Activated T-helper 9 cell treated with anti-CD3 and anti-CD28 coated beads, Interleukin-2, amount 50 U/mL, for 16 hours (primary cell): ENCODE results near the gene NF1.
"Not testable (repeated sequence)": the region's sequence is repeated elsewhere in the genome, so short reads cannot be mapped to it uniquely, and the experiment has no call there.

ENCODE experiments used
- DNase-seq: peaks from one replicate; pipeline ENCODE4 v3.0.0-alpha.2; 2020; ENCODE audit warnings: low read depth

The NF1 gene

GRCh38 chr17:31254654-31255053 is 159.9 kb downstream of the NF1 start:
- DNase-seq, result no peak

- no peak for DNase-seq
These were observed 162.2 kb downstream of the NF1 start for GRCh38 chr17:31256936-31257335.

DNA sequence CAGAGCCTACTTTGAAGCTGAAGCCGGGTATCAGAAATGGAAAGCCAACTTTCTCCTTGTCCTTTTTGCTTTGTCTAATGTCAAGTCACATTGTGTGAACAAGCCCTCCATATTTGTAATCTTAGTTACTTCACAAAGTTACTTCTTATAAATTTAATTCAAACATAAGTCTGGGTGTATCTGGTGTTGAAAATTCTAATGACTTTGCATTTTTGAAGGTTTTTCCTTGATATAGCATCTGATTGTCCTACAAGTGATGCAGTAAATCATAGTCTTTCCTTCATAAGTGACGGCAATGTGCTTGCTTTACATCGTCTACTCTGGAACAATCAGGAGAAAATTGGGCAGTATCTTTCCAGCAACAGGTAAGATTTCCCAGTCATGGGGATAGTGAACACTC is 165.4 kb downstream of the NF1 start:
- DNase-seq, result no peak

- DNase-seq, result no peak
These were observed 166.8 kb downstream of the NF1 start for GRCh38 chr17:31261601-31262000.

DNA sequence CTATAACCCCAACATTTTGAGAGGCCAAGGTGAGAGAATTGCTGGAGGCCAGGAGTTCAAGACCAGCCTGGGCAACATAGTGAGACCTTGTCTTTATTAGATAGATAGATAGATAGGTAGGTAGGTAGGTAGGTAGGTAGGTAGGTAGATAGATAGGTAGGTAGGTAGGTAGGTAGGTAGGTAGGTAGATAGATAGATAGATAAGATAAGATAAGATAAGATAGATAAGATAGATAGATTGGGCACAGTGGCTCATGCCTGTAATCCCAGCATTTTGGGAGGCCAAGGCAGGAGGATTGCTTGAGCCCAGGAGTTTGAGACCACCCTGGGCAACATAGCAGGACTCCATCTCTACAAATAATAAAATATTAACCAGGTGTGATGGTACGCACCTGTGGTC is 168.1 kb downstream of the NF1 start:
- DNase-seq, result not testable (repeated sequence)

DNA sequence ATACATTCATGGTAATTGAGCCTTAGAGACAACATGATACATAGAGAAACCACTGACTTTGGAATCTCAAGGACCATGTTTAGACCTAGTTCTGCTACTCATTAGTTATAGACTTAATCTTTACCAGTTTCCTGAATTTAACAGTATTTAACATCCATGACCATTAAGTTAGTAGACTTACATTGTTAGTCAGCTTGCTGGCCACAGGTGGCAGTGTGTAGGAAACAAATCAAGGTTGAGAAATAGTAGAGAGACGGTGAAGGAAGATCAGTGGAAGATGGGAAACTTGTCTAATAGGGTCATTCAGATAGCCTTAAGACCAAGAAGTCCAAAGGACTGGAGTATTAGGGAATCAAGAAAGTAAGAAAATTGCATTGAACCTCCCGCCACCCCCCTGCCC is 171.3 kb downstream of the NF1 start:
- no peak for DNase-seq

DNA sequence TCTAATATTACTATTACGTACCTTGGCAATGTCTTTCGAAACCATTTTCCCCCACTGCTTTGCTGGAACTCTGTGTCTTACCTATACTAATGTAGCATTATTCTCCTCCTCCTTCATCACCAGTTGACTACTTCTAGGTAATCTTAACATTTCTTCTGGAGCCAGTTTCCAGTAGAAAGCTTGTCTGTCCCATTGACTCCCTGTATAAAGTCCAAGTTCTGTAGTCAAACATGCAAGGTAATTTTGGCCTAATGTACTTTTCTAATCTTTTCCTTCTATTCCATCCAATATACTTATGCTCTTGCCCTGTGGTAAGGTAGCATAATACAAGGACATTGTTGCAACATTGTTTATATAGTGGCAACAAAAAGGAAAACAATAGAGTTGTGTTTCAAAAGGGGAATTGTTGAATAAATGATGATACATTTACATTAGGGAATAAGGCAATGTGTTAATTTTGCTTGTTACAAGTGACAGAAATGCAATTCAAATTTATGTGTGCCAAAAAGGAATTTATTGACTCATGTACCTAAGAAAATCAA is 174.3 kb downstream of the NF1 start:
- DNase-seq, result no peak

DNA sequence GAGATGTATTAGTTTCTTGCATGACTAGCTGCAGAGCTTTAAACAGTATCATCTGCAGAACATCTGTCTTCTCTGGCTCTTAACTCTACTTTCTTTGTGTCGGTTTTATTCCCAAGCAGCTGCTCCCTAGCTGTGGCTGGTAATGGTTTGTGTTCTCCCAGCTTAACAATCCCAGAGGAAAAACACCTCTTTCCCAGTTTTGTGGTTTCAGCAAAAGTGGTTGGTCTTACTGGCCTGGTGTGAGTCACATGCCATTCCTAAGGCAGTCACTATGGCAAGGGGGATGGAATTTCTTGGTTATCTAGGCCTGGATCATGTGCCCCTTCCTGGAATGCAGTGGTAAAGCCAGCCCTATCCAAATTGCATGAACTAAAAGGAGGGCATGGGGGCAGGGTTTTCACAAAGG is 174.8 kb downstream of the NF1 start:
- no peak for DNase-seq

- DNase-seq, result no peak
These were observed 177.5 kb downstream of the NF1 start for GRCh38 chr17:31272236-31272635.

GRCh38 chr17:31272803-31273202 is 178.0 kb downstream of the NF1 start:
- DNase-seq, result no peak

GRCh38 chr17:31273516-31273915 is 178.7 kb downstream of the NF1 start:
- no peak for DNase-seq

- no peak for DNase-seq
These were observed 179.5 kb downstream of the NF1 start for GRCh38 chr17:31274252-31274651.

DNA sequence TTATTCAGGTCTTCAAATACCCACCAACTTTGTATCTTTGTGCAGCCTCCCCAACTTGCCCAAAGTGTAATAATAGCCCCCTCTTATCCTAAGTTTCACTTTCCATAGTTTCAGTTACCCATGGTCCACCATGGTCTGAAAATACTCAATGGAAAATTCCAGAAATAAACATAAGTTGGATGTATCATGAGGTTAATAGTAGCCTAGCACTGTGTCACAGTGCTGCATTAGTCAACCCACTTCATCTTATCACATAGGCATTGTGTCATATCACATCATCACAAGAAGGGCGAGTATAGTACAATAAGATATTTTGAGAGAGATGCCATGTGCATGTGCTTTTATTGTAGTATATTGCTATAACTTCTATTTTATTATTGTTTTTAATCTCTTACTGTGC is 180.3 kb downstream of the NF1 start:
- no peak for DNase-seq

DNA sequence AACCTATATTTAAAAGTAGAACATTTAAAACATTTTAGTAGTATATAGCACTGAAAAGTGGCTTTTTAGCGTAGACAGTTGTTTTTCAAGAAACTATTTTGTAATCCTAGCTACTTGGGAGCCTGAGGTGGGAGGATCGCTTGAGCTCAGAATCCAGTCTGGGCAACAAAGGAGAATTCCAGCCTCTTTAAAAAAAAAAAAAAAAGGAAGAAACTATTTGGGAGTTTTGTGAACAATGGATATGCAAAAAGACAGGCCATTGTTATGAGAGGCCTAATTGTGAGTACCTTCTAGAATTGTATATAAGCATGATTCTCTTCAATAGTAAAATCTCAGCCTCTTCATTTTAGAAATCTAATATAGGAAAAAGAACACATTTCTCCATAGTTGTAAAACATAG is 184.6 kb downstream of the NF1 start:
- no peak for DNase-seq

- no peak for DNase-seq
These were observed 186.3 kb downstream of the NF1 start for GRCh38 chr17:31281061-31281460.

DNA sequence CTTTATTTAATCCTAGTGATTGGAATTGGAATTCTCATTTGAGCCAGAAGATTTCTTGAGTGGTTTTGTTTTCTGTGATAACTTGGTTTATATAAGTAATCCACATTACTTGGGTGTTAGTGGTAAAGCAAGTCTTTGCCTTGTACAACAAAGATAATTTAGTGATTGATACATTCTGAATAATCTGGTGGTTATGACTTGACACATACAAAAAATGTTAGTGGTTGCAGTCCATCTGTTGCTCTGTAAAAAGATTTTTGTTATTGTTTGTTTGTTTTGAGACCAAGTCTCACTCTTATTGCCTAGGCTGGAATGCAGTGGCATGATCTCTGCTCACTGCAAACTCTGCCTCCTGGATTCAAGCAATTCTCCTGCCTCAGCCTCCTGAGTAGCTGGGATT is 189.1 kb downstream of the NF1 start:
- no peak for DNase-seq

DNA sequence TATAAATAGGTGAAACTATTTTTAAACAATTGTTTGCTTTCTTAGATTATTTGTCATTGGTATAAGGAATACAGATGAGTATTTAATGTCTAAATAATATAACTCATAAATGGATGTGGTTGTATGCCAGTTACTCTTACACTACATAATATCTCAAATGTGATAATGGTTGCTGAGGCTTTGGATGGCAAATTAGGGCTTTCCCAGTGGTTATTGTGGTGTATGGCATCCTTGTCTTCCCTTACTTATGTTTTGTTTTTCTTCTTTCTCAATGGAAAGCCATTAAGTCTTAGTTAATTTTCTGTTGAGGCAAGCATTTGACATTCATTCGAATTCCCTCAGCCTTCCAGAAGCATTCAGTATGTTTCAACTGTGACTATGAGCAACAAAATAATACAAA is 191.8 kb downstream of the NF1 start:
- DNase-seq, result no peak

GRCh38 chr17:31287932-31288331 is 193.2 kb downstream of the NF1 start:
- not testable (repeated sequence) for DNase-seq

DNA sequence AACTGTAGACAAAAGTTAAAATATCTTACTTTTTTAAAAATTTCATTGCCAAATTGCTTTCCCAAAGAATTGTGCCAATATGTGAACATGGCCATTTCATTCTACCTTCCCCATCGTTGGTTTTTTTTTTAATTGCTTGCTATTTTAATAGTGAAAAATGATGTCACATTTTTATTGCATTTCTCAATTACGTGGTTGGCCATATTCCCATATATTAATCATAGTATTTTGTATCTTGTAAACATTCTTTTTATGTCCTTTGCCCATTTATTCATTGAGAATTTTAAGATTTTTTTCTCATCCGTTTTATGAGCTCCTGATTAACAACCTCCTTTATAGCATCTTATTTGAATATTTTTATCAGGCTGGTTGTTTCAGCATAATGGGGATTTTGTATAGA is 195.0 kb downstream of the NF1 start:
- DNase-seq, result no peak

DNA sequence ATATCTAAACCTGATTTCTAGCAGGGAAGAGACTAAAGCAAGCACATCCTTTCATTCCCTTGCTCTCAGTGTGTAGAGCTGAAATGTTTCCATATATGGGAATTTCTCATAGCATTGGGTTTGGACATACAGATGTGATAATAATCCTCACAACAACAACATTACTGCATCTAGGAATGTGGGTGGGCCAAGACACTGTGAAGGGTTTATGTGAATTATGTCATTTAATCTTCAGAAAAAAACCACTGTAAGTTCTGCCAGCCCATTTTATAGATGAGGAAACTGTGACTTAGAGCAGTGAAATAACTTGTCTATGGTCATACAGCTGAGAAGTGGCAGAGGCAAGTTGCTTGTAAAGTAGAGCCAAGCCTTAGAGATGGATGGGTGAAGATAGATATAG is 197.0 kb downstream of the NF1 start:
- DNase-seq, result no peak

DNA sequence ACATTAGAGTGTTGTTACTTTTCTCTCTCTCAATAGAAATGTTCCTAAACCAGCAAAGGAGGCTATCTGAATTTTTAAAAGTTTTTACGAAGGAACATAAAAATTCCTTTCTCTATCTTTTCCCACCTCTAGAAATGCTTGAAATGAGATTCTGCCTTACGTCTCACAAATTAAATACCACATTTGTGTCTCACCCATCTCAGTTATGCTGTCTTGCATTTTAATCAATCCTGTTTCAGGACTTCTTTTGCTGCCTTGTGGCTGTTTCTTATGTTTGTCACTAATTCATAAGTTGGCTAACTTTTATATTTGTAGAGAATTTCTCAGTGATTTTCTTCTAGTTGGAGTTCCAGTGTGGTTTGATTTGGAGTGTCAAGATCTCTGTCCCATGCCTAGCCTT is 198.8 kb downstream of the NF1 start:
- DNase-seq, result no peak

DNA sequence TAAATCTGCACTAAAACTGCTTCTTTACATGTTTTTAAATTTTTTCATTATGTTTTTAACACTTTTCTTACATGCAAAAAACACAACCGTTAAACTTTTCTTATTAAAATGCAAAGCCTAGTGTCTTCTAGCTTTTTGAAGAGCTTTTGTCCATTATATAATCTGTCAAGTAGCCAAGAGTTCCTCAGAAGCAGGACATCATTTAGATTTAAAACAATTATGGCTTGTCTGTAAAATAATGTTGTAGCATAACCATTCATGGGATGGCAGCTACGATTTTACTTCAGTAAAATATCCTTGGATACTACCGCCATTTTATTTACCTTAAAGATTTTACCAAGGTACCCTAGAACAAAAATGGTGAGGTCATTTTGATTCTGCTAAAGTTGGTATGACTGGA is 199.5 kb downstream of the NF1 start:
- no peak for DNase-seq

DNA sequence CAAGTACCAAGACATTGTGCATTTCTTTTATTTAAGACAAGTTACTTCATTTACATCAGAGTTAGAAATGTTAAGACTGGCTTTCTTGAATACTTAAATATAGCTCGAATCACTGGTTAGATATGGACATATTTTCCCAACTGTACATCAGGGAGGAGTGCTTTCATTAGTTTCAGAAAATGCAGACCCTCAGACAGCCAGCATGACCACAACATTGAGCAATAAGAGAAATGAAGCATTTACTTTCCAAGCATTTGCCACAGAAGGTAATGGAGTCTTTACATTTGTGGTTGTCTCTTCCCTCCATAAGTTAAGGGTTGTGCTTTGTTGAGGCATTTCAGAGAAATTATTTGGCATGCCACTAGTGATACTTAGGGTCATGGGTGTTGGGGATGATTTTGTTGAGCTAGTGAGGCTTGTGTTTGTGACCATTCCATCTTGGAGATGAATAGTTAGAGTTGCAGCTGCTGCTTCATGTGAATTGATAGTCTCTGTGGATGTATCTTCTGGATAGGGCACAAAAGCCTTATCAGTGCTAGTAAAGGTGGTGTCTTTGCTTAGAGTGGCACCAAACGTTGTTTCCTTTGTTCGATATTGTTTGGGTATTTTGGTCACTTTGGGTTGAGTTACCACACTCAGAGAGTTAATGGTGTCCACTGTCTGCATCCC is 200.2 kb downstream of the NF1 start:
- no peak for DNase-seq

- no peak for DNase-seq
These were observed 200.7 kb downstream of the NF1 start for GRCh38 chr17:31295489-31295871.

DNA sequence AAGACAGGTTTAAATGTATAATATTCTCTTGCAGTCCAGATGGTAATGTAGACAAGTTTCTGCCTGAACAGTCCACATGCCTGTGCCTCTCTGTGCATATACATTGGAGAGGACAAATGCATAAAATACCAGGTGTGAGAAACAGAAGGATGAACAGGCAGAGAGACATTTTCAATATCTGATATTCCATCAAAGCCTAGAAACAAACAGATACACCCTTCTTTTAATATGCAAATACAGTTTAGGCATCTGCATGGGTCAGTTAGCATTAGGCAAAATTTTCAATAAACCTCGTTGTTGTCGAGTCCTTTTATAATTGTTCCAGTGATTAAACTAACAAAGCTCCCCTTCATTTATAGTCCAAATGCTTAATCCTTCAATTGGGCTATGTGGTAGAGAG is 201.4 kb downstream of the NF1 start:
- DNase-seq, result no peak
